Hematopoietic multipotent progenitor cell treated with erythropoietin and hydrocortisone succinate and interleukin-3 and kit ligand, for 8 days (in vitro differentiated cells): Measurements from ENCODE around the gene NPHS1.
"Not testable (repeated sequence)": the region's sequence is repeated elsewhere in the genome, so short reads cannot be mapped to it uniquely, and the experiment has no call there.

Experiments
- DNase-seq: peaks from one replicate; pipeline ENCODE4 v3.0.0-alpha.2; 2015

NPHS1 gene

DNA sequence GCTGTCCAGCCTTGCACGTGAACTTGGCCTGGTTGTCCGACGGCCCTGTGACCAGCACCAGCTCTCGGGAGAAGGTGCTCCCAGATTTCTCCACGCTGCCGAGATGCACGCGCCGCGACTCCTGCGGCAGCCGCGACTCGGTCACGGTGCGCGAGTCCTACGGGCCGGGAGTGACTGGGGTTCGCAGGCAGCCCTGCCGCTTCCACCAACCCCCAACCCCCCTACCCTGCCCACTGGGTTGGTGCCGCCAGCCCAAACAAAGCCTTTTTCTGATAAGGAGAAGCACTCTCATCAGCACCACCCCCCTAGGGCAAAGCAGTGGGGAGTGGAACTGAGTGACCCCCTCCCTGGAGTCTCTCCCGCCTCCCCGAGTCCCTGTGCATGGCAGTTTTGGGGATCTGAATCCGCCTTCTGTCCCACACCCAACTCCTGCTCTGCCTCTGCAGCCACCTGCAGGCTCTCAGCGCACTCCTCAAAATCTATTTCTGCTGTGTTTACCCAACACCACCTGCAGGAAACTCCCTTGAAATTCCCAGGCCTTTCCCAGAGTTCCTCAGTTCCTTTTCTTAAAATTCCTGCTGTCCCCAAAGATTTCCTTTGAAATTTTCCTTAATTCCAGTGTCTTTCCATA, 6.2 kb downstream of the NPHS1 start:
- DNase-seq = no peak

DNA sequence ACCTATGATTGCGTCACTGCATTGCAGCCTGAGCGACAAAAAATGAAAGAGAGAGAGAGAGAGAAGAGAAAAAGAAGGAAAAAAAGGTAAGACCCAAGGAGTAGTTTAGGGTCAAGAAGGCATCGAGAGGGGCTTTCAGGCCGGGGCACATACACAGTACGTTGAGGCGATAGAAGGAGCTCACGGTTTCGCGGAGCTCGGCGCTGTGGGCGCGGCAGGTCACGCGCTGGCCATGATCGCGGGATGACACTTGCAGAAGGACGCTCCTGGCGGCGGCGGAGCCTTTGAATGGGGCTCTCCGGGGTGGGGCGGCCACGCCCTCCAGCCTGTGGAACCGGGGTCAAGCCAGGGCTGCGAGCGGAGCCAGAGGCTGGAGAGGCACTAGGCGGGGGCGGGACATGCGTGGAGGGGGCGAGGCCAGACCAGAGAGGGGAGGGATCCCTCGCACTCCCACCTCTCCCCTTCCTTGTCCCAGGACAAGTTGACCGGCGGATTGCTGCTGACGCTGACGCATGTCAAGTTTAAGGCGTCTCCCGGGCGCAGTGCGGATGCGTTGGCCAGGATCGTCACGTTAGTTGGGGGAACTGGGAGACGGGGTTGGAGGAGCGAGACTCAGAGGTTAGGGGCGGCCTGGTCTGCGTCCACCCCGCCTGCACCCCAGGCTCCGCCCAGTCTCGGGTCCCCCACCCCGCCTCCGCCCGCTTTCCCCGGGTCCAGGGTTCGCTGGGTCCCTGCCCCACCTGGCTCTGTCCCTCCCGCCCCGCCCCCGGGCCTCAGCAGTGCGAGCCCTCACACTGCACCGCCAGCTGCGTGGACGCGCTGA, 6.9 kb downstream of the NPHS1 start:
- DNase-seq = peak; percentile 18

DNA sequence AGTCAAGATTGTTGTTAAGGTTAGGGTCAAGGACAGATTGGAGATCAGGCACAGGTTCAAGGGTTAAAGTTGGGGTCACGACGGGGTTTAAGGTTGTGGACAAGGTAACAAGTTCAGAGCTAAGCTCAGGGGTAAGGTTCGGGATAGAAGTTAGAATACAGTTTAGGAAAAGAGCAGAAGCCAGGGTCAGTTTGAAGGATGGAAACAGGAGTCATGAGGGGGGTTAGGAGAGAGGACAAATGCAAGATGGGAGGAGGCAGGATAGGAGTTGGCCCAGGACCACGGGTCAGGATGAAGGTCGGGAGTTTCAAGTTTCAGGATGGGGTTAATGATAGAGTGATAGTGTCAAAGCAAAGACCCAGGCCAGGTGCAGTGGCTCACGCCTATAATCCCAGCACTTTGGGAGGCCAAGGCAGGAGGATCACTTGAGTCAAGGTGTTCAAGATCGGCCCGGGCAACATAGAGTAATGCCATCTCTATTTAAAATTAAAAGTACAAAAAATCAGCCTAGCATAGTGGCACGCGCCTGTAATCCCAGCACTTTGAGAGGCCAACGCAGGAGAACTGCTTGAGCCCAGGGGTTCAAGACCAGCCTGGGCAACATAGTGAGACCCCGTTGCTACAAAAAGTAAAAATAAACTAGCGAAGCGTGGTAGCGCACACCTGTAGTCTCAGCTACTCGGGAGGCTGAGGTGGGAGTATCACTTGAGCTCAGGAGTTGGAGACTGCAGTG, 7.7 kb downstream of the NPHS1 start:
- DNase-seq = no peak

DNA sequence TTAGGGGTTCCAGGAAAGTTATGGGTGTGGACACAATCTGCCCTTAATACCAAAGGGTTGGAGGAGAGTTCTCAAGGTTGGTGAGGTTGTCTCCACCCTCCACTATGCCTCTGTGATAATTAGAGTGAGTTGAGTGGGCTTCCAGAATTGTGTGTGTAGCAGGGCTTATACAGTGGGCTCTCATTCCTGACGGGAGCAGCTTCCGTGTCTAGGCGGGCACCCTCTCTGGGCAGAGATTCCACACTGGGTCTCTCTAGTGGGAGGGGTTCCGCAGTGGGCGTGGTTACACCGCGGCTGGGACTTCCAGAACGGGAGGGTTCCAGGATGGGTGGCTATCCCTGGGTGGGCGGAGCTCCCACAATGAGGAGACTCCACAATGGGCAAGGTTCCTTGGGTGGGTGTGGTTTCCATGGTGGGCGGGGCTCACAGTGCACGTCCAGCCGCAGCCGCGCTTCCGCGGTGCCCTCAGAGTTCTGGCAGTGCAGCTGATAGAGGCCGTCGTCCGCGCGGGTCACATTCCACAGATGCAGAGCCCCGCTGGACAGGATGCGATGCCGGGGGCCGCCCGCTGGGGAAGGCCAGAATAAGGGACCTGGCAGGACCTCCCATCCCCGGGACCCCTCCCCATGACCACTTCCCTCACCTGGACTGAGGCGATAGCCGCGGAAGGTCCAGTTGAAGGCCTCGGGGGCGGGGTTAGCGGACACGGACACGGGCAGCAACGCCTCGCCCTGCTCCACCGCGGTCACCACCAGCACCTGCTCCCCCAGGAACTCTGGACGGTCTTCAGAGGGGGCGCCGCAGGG, 8.4 kb downstream of the NPHS1 start:
- DNase-seq = peak; percentile 67

DNA sequence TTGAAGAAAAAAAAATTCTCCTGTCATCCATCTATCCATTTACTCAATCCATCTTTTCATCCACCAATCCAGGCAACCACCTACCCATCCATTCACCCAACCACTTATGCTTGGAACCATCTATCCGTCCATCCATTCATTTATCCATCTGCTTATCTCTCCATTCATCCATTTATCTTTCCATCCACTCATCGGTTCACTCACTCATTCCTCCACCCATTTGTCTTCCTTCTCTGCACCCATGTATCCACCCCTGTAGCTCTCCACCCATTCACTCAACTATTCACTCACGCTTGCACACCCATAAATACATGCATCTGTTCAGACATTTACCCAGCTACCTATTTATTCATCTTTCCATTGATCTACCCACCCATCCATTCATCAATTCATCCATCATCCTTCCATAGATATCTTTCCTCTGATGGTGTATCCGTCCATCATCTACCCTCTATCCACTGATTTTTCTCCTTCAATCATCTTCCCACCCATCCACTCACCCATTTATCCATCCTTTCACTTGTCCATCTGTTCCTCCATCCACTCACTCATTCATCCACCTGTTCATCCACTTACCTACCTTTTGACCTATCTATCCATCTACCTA, 9.5 kb downstream of the NPHS1 start:
- no peak for DNase-seq

DNA sequence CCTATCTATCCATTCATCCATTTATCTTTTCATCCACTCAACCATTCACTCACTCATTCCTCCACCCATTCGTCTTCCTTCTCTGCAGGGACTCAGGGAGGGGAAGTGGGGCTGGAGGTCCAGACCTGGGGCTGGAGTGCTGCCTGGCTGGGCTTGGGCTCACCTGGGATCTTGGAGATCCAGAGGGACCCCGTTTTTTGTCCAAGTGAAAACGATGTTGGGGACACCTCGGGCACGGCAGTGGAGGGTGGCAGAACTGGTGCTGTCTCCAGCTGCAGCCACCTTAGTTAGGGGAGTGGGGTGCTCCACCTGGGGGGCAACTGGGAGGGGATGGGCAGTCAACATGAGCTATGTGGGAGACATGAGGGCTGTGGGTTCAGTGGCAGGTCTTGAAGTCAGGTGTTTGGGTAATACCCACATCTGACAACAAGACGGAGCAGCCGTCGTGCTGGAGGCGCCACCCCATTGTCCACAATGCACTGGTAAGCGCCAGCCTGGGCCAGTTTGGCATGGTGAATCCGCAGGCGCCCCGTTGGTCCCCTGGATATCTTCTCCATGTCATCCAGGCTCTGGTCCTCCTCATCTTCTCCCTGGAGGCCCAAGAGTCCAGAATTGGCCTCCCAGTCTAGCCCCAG, 10.2 kb downstream of the NPHS1 start:
- no peak for DNase-seq

DNA sequence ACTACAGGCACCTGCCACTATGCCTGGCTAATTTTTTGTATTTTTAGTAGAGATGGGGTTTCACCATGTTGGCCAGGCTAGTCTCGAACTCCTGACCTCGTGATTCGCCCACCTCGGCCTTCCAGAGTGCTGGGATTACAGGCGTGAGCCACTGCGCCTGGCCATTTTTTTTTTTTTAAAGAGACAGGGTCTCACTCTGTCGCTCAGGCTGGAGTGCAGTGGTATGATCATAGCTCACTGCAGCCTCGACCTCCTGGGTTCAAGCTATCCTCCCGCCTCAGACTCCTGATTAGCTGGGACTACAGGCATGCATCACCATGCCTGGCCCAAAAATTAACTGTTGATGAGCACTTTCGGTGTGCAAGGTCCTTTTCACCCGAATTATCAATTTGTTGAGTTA, 16.2 kb downstream of the NPHS1 start:
- DNase-seq = not testable (repeated sequence)

DNA sequence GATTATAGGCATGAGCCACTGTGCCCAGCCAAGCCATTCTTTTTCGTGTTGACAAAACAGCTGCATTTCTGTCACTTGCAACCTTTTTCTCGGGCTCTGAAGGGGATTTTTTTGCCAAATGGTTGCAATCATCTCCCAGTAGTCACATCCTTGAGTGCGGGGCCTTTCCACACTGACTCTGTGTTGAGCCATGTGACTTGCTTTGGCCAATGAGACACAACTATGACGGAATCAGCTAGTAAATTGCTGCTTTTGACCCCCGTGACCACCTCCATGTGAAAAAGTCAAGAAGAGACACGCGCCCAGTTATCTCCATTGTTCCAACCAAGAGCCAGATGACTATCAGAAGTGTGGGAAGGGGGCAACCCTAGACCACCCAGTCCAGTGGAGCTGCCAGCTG, 18.3 kb downstream of the NPHS1 start:
- DNase-seq = no peak

DNA sequence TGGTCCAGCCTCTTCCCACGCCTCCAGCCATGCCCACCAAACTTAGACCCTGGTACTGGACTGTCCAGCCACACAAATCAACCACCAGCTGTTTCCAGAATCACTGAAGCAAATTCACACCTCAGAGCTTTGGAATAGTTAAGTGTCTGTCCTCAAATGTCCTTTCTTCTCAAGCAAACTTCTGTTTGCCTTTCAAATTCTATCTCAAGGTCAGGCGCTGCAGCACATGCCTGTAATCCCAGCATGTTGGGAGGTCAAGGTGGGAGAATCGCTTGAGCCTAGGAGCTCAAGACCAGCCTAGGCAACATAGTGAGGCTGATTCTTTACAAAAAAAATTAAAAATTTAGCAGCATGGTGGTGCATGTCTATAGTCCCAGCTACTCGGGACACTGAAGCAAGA, 20.2 kb downstream of the NPHS1 start:
- no peak for DNase-seq

DNA sequence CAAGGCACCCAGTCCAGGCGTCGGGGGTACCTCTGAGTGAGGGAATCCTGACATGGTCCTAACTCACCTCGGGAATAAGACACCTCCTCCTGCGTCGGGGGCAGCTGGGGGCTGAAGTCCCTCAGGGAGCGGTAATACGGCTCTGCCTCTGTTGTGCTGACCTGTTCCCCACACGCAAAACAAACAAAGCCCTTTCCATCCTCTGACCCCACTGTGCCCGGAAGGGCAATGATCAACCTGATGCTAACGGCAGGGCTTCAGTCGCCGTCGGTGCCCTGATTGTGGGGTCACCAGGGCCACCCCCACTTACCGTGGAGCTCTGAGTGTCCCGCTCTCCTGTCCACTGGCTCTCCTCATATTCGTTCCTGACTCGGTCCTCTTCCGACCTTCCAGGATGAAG, 21.3 kb downstream of the NPHS1 start:
- DNase-seq = no peak

DNA sequence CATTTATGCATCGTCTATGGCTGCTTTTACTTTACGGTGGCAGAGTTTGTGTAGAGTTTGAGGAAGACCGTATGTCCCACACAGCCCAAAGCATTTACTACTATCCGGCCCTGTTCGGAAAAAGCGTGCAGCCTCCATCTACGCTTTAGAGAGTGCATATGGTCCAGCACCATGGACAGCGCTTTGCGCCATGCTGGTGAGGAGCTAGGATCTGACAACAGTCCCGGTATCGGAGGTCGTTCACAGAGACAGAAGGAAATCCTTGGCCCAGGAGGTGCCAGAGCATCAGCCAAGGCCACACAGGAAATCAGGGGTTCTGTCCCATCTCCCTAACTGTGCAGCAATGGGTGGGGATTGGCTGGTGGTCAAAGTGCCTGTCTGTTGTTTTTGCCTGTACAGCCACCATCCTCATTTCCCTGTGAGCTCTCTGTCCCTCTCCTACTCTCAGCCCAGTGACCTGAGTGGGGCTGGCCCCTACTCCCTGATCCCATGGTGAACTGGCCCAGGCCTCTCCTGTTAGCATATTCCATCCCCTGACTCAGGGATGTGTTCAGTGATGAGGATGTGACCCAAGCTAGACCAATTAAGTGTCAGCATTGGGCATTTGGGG, 23.5 kb downstream of the NPHS1 start:
- DNase-seq = peak; percentile 64

DNA sequence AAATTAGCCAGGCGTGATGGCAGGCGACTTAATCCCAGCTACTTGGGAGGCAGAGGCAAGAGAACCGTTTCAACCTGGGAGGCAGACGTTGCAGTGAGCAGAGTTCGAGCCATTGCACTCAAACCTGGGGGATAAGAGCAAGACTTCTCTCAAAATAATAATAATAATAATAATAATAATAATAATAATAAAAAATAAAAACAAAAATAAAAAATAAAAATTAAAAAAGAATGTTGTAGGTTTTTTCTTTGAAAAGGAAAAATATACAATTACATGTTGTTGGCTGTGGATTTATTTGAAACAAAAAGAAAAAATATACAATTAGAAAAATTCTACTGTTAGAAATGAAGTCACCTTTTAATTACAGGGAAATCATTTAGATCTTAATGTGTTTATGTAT, 28.2 kb downstream of the NPHS1 start:
- no peak for DNase-seq

DNA sequence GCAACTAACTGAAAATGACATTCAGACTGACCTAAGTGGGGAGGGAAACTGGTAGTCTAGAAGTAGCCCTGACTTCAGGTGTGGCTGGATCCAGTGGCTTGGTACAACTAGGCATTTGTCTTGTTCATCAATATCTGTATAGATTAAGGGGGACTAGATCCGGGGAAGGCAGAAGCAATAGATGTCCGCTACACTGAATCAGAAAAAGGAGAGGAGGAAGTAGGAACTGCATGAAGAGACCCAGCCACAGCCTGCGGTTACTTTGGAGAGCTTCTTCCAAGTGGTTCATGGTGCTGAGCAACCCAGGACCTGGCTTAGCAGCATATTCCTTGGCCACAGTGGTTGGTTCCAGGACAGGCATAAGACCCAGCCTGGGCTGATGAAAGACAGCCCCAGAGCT, 29.7 kb downstream of the NPHS1 start:
- DNase-seq = no peak

DNA sequence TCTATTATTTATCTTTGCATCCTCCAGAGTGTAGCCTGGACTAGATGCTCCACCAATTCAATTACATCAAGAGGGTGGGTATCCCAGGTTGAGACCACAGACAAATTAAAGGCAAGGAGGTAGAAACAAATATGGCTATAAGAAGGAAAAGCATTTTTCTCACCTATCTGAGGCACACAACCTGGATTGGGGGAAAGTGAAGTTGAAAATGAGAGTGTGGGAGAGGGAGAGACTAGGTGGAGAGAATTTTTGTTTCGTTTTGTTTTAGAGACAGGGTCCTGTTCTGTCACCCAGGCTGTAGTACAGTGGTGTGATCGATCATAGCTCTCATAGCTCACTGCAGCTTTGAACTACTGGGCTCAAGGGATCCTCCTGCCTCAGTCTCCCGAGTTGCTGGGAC, 33.9 kb downstream of the NPHS1 start:
- DNase-seq = no peak

DNA sequence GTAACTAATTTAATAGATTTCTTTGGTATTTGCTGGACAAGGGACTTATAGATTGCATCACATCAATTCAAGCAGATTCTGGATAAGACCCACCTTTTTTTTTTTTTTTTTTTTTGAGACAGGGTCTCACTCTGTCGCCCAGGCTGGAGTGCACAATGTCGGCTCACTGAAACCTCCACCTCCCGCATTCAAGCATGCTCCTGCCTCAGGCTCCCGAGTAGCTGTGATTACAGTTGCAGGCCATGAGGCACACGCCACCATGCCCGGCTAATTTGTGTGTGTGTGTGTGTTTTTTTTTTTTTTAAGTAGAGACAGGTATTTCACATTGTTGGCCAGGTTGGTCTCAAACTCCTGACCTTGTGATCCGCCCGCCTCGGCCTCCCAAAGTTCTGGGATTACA, 35.5 kb downstream of the NPHS1 start:
- DNase-seq = no peak

DNA sequence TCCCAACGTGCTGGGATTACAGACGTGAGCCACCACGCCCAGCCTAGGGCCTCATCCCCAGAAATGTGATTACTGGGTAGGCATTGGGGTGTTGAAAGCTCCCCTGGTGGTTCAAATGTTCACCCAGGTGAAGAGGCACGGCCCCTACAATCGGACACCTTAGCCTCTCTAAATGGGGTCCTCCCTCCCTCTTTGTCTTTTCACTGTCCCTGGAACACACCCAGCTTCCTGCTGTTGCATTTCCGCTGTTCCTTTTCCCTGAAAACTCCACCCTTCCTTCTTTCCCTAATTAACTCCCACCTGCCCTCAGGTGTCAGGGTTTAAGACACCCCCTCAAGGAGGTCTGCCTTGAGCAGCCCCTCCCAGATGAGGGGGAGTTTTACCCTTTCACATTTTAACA, 36.0 kb downstream of the NPHS1 start:
- DNase-seq = no peak

DNA sequence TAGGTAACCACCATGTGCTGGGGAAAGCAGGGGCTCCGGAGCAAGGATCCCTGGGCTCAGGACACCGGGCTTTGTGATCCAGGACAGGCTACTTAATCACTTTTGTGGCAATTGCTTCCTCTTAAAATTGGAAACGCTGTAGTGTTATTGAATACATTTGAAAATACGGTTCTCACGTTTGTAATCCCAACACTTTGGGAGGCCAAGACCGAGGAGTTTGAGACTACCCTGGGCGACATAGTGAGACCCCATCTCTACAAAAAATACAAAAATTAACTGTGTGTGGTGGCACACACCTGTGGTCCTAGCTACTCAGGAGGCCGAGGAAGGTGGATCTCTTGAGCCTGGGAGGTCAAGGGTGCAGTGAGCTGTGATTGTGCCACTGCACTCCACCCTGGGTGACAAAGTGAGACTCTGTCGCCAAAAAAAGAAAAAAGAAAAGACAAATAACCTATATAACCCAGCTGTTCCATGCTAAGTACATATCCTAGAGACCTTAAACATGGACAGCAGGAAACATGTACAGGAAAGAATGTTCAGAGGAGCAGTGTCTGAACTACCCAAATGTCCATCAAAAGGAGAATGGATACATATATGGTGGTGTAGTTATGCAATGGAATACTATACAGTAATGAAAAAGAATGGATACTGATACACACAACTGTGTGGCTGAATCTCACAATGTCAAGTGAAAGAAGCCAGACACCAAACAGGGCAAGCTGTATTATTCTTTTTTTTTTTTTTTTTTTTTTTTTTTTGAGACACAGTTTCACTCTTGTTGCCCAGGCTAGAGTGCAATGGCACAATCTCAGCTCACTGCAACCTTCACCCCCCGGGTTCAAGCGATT, 39.0 kb downstream of the NPHS1 start:
- no peak for DNase-seq

DNA sequence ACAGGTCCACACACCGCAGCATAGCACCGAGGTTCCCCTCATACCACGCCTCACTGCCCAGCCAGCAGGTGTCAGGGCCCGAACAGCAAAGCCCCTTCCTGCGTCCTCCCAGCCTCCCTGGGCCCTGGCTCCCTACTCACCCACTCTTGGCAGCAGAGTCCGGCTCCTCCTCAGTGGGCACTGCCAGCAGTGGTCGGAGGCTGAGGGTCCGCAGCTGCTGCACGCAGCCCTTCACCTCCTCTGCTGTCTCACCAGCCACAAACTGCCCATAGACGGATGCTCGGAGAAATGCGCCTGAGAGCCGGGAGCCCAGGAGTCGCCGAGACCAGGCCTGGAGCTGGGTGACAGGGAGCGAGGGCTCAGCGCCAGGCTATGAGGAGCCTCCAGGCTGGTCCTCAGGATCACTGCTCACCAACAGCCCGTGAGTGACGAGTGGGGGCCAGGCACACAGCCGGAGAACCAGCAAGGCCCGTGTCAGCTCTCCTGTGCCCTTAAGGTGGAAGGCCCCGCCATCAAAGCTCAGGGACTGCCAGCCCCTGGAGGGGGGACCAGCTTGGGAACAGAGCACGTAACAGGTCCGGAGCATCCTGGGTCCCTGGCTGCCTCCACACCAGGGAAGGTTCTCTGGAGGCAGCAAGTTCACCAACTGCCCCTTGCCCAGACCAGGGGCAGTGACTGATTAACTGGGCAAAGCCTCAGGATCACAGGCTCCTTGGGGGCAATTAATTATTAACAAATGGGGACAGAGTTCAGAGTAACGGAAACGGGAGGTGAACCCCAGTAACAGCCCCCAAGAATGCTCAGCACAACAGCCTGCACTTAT, 39.9 kb downstream of the NPHS1 start, which contains the start of gene PRODH2:
PRODH2 (minus strand) TSS at position 626 of the 823 bp plus-strand sequence; CDS start at position 586, 40 bp downstream.
- DNase-seq = no peak

DNA sequence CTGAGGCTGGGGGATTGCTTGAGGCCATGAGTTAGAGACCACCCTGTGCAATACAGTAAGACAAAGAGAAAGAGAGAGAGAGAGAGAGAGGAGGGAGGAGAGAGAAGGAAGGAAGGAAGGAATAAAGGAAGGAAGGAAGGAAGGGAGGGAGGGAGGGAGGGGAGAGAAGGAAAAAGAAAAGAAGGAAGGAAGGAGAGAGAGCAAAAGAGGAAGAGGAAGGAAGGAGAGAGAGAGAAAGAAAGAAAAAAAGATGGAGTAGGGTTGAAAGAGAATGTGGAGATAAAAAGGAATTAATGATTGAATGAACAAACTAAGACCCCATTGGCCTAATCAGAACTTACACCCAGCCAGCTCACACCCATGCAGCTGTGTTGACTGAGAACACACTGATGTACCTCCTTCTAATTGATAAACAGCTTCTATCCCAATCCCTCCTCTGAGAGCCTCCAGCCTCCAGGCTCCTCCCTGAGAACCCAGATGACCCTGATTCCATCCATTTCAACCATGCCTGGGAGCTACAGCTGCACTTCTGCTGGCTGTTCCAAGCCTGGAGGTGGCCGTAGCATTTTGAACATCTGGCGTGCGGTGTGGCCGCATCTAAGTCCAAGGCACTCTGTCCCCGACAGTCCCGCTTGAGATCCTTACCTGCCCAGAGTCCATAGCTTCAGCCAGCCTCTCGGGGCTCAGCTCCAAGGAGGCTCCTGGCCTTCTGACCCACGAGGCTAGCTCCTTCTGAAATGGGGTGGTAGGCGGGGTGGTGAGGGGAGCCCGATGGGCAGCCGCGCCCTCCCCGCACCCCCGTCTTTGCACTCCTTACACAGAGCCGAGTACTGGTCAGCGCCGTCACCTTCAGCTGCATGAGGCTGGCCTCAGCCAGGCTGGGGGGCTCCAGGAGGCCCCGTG, 40.7 kb downstream of the NPHS1 start:
- no peak for DNase-seq
